Tibial nerve (tissue), 4 donors: ENCODE data around the gene CCDC107. TPM values are rescaled to one million over a fixed set of nuclear protein-coding genes. Genes with fewer than 3 reads are reported as not detected.

ENCODE experiments used
- DNase-seq, 2 donors: peaks; one replicate each; pipeline ENCODE4 v3.0.0-alpha.2; 2019; ENCODE audit warnings: low spot score in 2 of 2
- H3K27ac ChIP-seq, 4 donors: fragments of 200-600 bp; sonication (generic) in 3 of 4; one replicate each; pipeline ENCODE4 v1.5.1; 2017 to 2019; ENCODE audit warnings: mild to moderate bottlenecking in 1 of 4
- H3K27me3 ChIP-seq, 2 donors: fragments of 200-600 bp; sonication (generic) in 1 of 2; one replicate each; pipeline versions ENCODE4 v1.5.1 to v1.6.0; 2017 to 2019
- H3K36me3 ChIP-seq, 3 donors: fragments of 200-600 bp; sonication (generic); one replicate each; pipeline ENCODE4 v1.5.1; 2018 to 2019
- H3K4me1 ChIP-seq, 4 donors: fragments of 200-600 bp; sonication (generic) in 3 of 4; one replicate each; pipeline ENCODE4 v1.5.1; 2017 to 2019
- H3K4me3 ChIP-seq, 4 donors: fragments of 200-600 bp; sonication (generic) in 3 of 4; one replicate each; pipeline ENCODE4 v1.5.1; 2017 to 2019; ENCODE audit warnings: mild to moderate bottlenecking in 1 of 4, moderate library complexity in 1 of 4
- H3K9me3 ChIP-seq, 4 donors: fragments of 200-600 bp; sonication (generic) in 3 of 4; one replicate each; pipeline ENCODE4 v1.5.1; 2017 to 2019
- EP300 ChIP-seq, 2 donors: sonication (generic); formaldehyde crosslinking; IDR thresholded peaks; one replicate each; pipeline ENCODE4 v1.6.1; 2017; ENCODE audit warnings: antibody characterized with exemption in 2 of 2, mild to moderate bottlenecking in 1 of 2
- POLR2A ChIP-seq, 2 donors: fragments of 450-650 bp; IDR thresholded peaks; one replicate each; pipeline ENCODE4 v1.6.1; 2017; ENCODE audit warnings: antibody characterized with exemption in 2 of 2, mild to moderate bottlenecking in 2 of 2, moderate library complexity in 2 of 2
- WGBS, 2 donors: methylation state at CpG; one replicate each; pipeline ENCODE4 v1.1.5; 2018; 5-methylcytosine and 5-hydroxymethylcytosine counted together
- total RNA-seq, 4 donors: library from RNA; depleted of rRNA; stranded (reverse); fragments of >200 nt; gene quantifications; one replicate each; pipeline ENCODE4 v1.1.0, GENCODE V29; 2016
- TF ChIP-seq, protein P1 (sequence below), 5 experiments: fragments of 200-600 bp in 3 of 5; fragments of 450-650 bp in 2 of 5; sonication (generic) in 3 of 5; IDR thresholded peaks; one replicate each; pipeline ENCODE4 v1.5.1; 2016 to 2019; ENCODE audit warnings: antibody characterized with exemption in 5 of 5, mild to moderate bottlenecking in 3 of 5, moderate library complexity in 2 of 5

The CCDC107 gene
- total RNA-seq, 4 donors from 2014 or later = 41.6 to 58.8 (median 47.8) TPM

- Histone ChIP-seq H3K27ac (peak overlapping the region; percentile 82 to 94 (median 86)), H3K36me3 (no peaks in the 10 kb centered on the region), H3K27me3 (no peaks in the 10 kb centered on the region), H3K4me1 (peaks cover 0 to 16% (median 6%) of the 10 kb centered on the region in 4 donors), H3K9me3 (no peaks in the 10 kb centered on the region), H3K4me3 (peak overlapping the region; percentile 34 to 73 (median 58))
- TF ChIP-seq, protein P1, sequence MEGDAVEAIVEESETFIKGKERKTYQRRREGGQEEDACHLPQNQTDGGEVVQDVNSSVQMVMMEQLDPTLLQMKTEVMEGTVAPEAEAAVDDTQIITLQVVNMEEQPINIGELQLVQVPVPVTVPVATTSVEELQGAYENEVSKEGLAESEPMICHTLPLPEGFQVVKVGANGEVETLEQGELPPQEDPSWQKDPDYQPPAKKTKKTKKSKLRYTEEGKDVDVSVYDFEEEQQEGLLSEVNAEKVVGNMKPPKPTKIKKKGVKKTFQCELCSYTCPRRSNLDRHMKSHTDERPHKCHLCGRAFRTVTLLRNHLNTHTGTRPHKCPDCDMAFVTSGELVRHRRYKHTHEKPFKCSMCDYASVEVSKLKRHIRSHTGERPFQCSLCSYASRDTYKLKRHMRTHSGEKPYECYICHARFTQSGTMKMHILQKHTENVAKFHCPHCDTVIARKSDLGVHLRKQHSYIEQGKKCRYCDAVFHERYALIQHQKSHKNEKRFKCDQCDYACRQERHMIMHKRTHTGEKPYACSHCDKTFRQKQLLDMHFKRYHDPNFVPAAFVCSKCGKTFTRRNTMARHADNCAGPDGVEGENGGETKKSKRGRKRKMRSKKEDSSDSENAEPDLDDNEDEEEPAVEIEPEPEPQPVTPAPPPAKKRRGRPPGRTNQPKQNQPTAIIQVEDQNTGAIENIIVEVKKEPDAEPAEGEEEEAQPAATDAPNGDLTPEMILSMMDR (IDR thresholded peaks at IDR 0.05) = peak; percentile 94 to 99 (median 99)
- peak; percentile 74 to 85 for TF ChIP-seq POLR2A (IDR thresholded peaks at IDR 0.05)
- peak; percentile 81 to 96 for TF ChIP-seq EP300 (IDR thresholded peaks at IDR 0.05)
- WGBS, 2 donors = 0 to 1% methylated on average over 22 to 44 of the region's 58 CpGs
- DNase-seq = peak; percentile 89 to 95
These were observed 11.4 kb upstream of the CCDC107 start for GRCh38 chr9:35646533-35647265.

- Histone ChIP-seq H3K27ac (peak overlapping the region in 1 of 4 donors; percentile 63), H3K9me3 (no peaks in the 10 kb centered on the region), H3K27me3 (no peaks in the 10 kb centered on the region), H3K4me1 (peaks cover 0 to 16% (median 6%) of the 10 kb centered on the region in 4 donors), H3K4me3 (peak overlapping the region in 1 of 4 donors; percentile 45), H3K36me3 (no peaks in the 10 kb centered on the region)
- DNase-seq = no peak
- TF ChIP-seq EP300 (IDR thresholded peaks at IDR 0.05) = no peak
- no peak for TF ChIP-seq POLR2A (IDR thresholded peaks at IDR 0.05)
- TF ChIP-seq, protein P1 (IDR thresholded peaks at IDR 0.05) = no peak
- WGBS, 2 donors = 69 to 82% methylated on average over 19 to 26 of the region's 26 CpGs
These were observed 8.4 kb upstream of the CCDC107 start for GRCh38 chr9:35649431-35650340.

DNA sequence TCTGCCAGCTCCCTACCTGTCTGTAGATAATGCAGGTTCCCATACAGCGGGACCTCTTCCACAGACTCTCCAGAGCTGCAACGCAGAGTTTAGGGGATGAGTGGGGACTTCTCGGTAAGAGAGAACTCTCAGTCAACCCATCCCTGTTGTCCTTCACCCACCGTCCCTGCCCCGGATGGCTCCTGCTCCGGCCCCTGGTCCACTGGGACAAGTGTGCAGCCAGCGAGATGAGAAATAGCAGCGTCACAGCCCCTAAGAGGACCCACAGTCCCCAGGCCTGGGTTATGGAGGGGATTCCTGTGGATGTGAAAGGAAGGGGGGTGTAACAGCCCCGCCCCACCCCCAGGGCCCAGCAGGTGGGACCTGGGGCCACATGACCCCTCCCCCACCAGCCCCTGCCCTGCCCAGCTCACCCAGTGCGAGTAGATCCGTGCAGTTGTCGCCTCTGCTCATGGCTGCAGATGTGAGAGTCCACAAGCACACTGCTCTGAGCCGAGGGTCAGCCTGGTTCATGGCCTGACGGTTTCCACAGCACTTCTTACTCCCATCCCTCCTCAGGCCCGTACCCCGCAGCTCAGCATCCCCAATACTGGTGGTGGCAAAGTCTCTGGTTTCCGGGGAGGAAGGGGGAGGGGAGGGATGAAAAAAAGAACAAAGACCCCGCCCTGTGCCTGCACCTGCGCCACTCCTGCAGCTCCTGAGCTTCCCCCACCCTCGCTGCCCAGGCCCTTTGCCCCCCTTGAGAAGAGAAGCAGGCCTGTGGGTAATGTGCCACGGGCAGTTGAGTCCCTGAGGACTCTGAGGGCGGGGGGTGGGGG lies 7.5 kb upstream of the CCDC107 start, which contains the start of gene SIT1:
TSS of gene SIT1 (minus strand) at position 591 of the 818 bp plus-strand sequence. CDS start at position 513, 78 bp downstream.
- Histone ChIP-seq H3K4me3 (peak within 1 kb of the TSS in 1 of 4 donors; percentile 45), H3K9me3 (no peaks in the 10 kb centered on the region), H3K27me3 (no peaks in the 10 kb centered on the region), H3K36me3 (no peaks in the 10 kb centered on the region), H3K27ac (peak within 1 kb of the TSS in 1 of 4 donors; percentile 63), H3K4me1 (peaks cover 0 to 12% (median 6%) of the 10 kb centered on the region in 4 donors)
- TF ChIP-seq EP300 (IDR thresholded peaks at IDR 0.05) = no peak
- no peak for TF ChIP-seq POLR2A (IDR thresholded peaks at IDR 0.05)
- TF ChIP-seq, protein P1 (IDR thresholded peaks at IDR 0.05) = no peak
- 49 to 65% methylated on average over 19 to 21 of the region's 22 CpGs for WGBS, 2 donors
- DNase-seq = no peak

- peaks cover 0 to 9% (median 5%) of the 10 kb centered on the region in 4 donors for H3K4me1 ChIP-seq
- no peak for DNase-seq
- no peaks in the 10 kb centered on the region for H3K36me3 ChIP-seq
- no peaks in the 10 kb centered on the region for H3K9me3 ChIP-seq
- no peak overlapping the region for H3K4me3 ChIP-seq
- no peak for TF ChIP-seq EP300 (IDR thresholded peaks at IDR 0.05)
- TF ChIP-seq POLR2A (IDR thresholded peaks at IDR 0.05) = no peak
- TF ChIP-seq, protein P1 (IDR thresholded peaks at IDR 0.05) = no peak
- no peaks in the 10 kb centered on the region for H3K27me3 ChIP-seq
- no peak overlapping the region for H3K27ac ChIP-seq
- 78 to 79% methylated on average over 5 to 7 of the region's 7 CpGs for WGBS, 2 donors
These were observed 5.9 kb upstream of the CCDC107 start for GRCh38 chr9:35651956-35652828.
